H54 (cell line): ENCODE results near the gene MBIP.
"Not testable (repeated sequence)": the region's sequence is repeated elsewhere in the genome, so short reads cannot be mapped to it uniquely, and the experiment has no call there.

ENCODE experiments used
- DNase-seq: peaks from one replicate; pipeline ENCODE4 v3.0.0; 2011; ENCODE audit warnings: low spot score, mixed read lengths; ENCODE audit not compliant: insufficient read length
- FAIRE-seq: peaks from 3 replicates; lab custom pipeline; 2011; peaks lifted over from hg19 to GRCh38; lab: Jason Lieb, UNC
- POLR2A ChIP-seq: IDR thresholded peaks from 2 replicates; pipeline ENCODE4 v1.6.1; 2011; ENCODE audit warnings: low read depth, mild to moderate bottlenecking, low read length

Gene MBIP

DNA sequence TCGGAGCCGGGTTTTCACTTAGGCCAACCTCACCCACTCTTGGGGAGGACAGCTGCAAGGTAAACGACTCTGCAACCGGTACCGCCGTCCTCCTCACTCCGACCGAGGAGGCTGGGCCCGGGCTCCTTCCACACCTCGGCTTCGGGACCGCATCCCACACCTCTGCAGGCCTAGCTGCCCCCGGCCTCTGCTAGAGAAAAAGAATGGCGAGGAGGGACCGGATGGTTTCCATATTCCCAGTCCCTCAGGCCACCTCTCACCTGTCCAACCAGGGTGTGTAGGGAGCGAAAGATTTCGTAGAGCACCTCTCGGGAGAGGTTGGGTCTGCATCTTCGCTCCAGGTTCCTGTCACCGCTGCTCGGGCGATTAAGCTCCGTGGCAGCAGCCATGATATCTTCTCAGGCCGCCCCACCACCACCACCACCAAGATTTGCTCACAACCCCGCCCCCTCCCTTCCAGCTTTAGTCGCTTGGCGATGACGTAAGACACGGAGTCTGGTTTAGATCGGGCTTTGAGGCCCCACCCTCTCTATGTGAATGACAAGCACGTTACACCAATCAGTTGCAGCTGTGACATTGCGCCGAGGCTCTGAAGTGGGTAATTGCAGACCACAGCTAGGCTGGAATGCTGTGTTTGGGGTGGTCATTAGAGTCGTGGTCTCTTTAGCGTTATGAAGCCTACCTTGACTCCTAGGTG is at the start of gene MBIP:
TSS of gene MBIP (minus strand) at position 438 of the 697 bp plus-strand sequence. CDS start at position 389, 49 bp downstream.
- DNase-seq (peak; percentile 45), FAIRE-seq (peak; percentile 90)
- peak; percentile 31; the same call in 1 of the 2 replicates for TF ChIP-seq POLR2A

DNA sequence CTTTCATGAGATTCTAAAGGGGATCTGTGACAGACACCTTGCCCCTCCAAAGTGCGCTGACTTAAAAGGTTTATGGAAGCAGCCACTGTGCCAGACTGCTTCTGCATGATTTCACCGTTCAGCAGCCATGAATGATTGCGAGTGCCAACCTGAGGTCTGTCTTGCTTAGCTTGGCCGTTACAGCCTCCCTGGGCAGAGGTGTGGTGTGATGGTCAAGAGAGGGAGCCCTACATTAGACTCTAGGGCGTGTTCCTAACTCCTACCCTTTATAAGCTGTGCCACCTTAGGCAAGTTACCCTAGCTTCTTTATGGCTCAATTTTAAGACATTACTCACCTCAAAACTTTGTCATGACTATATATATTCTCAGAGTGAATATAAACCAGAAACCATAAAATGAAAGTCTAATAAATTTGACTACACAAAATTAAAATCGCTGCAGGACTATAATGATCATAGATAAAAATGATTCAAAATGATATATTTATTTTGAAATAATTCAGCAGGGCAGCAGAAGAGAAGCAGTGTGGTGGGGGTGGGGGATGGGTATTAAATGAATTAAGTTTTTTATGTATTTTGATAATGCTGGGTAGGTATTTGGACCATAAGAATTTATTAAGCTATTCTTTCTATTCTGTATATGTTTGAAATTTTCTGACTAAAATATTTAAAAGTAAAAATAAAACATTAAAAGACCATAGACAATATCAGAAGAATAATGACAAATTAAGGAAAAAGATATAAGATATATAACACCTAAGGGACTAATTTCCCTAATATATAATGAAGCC is 47.7 kb upstream of the MBIP start:
- DNase-seq (no peak), FAIRE-seq (no peak)
- no peak for TF ChIP-seq POLR2A

DNA sequence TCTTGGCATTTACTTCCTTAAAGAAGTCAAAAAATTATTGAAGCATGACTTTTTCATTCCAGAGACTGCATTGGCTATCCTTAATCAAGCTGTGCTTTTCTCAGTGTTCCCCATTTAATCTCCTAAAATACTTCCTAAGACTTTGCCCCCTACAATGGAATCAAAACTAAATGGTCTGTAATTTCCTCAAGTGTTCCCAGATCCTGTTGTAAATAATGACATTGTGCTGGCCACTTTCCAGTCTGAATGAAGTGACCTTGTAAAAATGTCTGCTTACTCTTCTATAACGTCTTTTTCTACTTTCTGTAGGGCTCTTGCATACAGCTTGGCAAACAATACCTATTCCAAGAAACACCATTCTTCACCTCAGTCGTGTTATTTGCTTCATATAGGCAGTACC is 45.3 kb upstream of the MBIP start:
- no peak for DNase-seq
- no peak for TF ChIP-seq POLR2A
- no peak for FAIRE-seq

DNA sequence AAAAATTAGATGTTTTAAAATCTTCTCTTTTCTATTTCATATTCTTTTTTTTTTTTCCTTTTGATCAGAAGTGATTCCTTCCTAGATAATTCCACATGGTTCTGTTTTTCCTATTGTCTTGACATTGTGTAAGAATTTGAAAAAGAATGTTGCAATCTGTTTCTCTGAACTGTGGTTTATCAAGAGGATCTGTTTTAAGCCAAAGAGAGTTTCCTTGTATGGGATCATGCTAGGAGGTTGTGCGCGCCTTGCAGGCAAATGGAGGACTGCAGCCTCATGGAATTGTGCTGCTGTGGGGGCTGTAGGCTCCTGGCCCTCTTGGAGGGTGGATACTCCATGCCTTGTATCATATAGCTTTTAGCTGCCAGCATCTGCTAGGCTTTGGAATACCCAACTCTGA is 43.3 kb upstream of the MBIP start:
- FAIRE-seq (no peak), DNase-seq (no peak)
- no peak for TF ChIP-seq POLR2A

GRCh38 chr14:36362648-36363047 is 42.2 kb upstream of the MBIP start:
- no peak for TF ChIP-seq POLR2A
- no peak for DNase-seq
- no peak for FAIRE-seq

DNA sequence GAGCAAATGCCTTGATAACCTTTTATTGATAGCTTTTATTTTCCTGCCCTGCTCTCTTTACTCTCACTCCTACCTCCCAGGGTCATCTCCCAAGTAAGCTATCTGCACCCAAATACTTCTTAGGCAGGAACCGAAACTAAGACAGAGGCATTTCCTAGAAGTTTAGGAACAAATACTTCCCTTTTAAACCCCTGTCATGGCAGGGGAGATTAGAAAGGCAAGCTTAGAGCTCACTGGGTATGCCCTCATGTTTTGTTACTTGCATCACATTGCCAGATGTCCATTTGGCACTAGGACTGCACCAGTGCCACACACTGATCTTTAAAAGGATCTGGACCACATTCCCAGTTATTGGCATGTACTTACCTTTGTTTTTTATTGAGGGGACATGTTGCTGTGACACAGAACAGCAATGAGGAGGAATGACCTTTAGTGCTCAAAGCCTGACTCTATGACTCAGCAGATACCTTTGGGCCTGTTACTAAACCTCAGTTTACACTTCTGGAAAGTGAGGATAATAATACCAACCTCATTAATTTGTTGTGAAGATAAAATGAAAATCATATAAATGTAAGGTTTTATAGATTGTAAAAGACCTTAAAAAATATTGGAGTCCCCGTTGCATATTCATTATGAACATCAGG is 40.9 kb upstream of the MBIP start:
- TF ChIP-seq POLR2A: no peak
- DNase-seq: no peak
- FAIRE-seq: no peak

GRCh38 chr14:36356862-36357261 is 36.4 kb upstream of the MBIP start:
- DNase-seq: no peak
- TF ChIP-seq POLR2A: no peak
- no peak for FAIRE-seq

DNA sequence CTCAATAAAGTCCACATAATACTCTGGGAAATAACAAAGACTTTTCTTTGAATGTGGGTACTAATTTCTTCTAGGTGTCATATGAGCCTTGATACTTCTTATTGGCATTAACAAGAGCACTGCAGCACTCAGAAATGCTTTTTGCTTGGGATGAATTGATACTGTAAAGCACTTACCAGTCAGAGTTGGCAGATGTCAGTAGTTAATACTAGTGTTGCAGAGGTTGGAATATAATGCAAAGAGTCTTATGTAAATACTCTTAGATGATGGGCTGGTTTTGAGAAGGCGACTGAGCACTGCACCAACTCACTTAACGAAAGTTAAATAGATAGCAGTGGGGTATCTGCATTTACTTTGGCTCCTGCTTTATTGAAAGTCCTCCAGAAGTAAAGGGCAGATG is 25.6 kb upstream of the MBIP start:
- no peak for TF ChIP-seq POLR2A
- DNase-seq (no peak), FAIRE-seq (no peak)

GRCh38 chr14:36344211-36344610 is 23.8 kb upstream of the MBIP start:
- DNase-seq (no peak), FAIRE-seq (no peak)
- TF ChIP-seq POLR2A: no peak

- not testable (repeated sequence) for DNase-seq, FAIRE-seq
Measured at GRCh38 chr14:36341811-36342210, 21.4 kb upstream of the MBIP start.

GRCh38 chr14:36340276-36340890 is 19.9 kb upstream of the MBIP start:
- DNase-seq (no peak), FAIRE-seq (no peak)
- no peak for TF ChIP-seq POLR2A

GRCh38 chr14:36339816-36340215 is 19.4 kb upstream of the MBIP start:
- TF ChIP-seq POLR2A: no peak
- DNase-seq (no peak), FAIRE-seq (no peak)

GRCh38 chr14:36333119-36333518 is 12.7 kb upstream of the MBIP start:
- DNase-seq: no peak

DNA sequence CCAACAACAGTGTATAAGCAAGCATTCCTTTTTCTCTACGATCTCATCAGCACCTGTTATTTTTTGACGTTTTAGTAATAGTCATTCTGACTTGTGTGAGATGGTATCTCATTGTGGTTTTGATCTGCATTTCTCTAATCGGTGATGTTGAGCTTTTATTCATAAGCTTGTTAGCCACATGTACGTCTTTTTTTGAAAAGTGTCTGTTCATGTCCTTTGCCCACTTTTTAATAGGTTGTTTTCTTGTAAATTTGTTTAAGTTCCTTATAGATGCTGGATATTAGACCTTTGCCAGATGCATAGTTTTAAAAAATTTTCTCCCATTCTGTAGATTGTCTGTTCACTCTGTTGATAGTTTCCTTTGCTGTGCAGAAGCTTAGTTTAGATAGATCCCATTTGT is 7.1 kb upstream of the MBIP start:
- DNase-seq, FAIRE-seq: not testable (repeated sequence)

More at GRCh38 chr14:36333119-36333518, 12.7 kb upstream of the MBIP start:
- TF ChIP-seq POLR2A: no peak
- FAIRE-seq: no peak
